A673 (cell line): ENCODE data around the gene KRTAP17-1.

Experiments used
- EZH2 ChIP-seq: fragments of 200-600 bp; sonication (generic); IDR thresholded peaks from 2 replicates; pipeline ENCODE4 v1.6.1; 2017; ENCODE audit warnings: borderline replicate concordance, low read depth, mild to moderate bottlenecking, mixed read lengths, antibody characterized with exemption, low read length; ENCODE audit not compliant: poor library complexity, severe bottlenecking
- TF ChIP-seq, protein P1 (sequence below): fragments of 300-800, 200-600 bp; sonication (generic); conservative IDR thresholded peaks from 2 replicates; pipeline ENCODE4 v1.5.1; 2017; ENCODE audit warnings: low read depth, mild to moderate bottlenecking, antibody characterized with exemption, low read length, moderate library complexity, mixed read lengths

DNA sequence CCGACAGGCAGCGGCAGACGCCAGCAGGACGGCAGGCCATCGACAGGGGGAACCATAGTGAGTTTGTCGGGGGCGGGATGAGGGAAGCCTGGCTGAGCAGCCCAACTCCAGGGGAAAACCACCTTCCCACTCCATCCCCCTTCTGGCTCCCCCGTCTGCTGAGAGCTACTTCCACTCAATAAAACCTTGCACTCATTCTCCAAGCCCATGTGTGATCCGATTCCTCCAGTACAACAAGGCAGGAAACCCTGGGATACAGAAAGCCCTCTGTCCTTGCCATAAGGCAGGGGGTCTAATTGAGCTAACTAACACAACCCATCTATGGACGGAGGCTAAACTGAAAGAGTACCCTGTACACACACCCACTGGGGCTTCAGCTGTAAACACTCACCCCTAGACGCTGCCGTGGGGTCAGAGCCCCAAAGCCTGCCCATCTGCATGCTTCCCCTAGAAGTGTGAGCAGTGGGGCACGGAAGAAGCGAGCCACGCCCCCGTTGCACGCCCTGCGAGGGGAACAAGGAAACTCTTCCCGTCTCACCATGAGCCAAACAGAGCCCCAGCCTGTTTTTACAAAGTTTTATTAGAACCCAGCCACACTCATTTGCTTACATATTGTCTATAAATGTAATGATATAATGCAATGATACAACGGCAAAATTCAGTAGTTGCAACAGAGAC lies 16.9 kb downstream of the KRTAP17-1 start:
- TF ChIP-seq, protein P1, sequence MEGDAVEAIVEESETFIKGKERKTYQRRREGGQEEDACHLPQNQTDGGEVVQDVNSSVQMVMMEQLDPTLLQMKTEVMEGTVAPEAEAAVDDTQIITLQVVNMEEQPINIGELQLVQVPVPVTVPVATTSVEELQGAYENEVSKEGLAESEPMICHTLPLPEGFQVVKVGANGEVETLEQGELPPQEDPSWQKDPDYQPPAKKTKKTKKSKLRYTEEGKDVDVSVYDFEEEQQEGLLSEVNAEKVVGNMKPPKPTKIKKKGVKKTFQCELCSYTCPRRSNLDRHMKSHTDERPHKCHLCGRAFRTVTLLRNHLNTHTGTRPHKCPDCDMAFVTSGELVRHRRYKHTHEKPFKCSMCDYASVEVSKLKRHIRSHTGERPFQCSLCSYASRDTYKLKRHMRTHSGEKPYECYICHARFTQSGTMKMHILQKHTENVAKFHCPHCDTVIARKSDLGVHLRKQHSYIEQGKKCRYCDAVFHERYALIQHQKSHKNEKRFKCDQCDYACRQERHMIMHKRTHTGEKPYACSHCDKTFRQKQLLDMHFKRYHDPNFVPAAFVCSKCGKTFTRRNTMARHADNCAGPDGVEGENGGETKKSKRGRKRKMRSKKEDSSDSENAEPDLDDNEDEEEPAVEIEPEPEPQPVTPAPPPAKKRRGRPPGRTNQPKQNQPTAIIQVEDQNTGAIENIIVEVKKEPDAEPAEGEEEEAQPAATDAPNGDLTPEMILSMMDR = no peak
- TF ChIP-seq EZH2 = no peak
